Kidney capillary endothelial cell (primary cell): Measurements from ENCODE around the gene ASB4.
"Not testable (repeated sequence)": the region's sequence is repeated elsewhere in the genome, so short reads cannot be mapped to it uniquely, and the experiment has no call there.

Source experiments
- DNase-seq: peaks from one replicate; pipeline ENCODE4 v3.0.0-alpha.2; 2018; ENCODE audit warnings: low spot score

The ASB4 gene

DNA sequence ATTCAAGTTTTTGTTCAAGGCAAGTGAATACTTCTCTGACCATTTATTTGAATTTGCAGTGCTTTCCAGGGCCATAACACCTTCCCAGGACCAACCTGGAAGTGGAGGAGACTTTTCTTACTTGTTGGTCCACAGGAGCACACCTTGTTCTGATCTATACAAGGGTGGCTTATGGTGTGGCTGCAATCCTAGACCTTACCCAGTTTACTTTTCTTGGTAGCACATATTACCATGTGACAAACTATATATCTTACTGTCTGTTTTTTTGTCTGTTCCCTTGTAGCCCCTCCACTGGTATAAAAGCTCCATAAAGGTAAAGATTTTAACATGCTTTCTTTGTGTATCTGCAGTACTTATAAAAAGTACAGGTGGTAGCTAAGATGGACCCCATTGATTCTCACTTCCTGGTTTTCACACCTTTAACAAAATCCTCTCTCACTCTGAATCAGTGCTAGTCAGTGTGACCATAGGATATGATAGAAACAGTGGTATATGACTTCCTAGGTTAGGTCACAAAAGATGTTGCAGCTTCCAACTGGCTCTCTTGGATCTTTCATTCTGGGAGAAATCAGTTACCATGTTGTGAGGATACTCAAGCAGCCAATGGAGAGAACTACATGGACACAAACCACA, 5.6 kb upstream of the ASB4 start:
- no peak for DNase-seq

DNA sequence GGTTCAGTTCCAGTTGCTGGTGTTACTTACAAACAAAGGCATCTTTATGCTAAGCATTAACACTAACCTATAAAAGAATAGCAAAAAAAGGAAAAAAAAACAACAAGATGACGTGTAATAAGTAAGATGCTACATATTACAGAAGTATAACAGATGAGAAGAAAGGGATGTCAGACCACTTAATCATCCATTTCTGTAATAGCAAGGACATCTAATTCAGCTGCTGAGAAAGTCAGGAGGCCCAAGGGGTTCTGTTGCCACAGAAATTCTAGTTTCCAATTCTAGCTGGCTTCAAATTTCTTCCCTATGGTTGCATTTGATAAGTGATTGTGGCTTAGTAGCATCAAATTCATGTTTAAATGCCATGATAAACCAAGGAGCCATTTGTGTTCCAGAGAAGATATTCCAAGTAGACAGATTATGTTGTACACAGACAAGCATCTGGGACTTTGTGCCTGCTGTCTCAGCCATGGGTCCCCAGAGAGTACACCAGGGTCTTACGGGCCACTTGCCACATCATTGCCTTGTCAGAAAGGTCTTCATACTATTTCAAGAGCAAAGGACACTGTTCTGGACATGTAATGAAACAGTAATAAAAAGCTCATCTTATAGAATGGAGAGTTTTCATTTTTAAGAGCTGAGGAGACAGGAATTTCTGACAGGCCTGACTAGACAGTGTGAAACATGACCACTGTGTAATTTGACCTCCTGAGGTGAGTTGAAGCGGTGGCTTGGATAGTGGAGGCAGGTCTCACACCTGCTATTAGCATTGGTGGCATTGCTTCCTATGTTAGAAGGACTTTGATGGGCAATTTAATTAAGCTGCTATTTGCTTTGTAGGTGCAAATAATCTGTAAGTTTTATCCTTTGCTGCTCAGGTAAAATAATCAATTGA, 4.2 kb upstream of the ASB4 start:
- DNase-seq: no peak

DNA sequence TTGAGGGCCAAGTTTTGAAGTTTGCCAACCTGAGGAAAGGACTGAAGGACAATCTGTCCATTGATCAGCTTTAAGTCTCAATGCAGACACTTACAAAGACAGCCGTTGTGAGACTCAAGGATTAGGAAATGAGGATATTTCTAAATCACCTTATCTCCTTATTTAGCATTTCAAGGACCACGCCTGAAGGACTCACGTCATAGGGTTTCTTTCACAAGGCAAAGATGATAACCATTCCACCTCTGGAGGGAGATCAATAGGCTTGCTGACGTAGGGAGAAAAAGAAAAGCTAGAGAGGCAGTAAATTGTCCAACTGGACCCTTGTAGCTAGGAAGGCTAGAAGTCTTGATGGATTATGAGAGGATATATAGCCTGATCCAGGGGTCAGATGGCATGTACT, 3.3 kb upstream of the ASB4 start:
- DNase-seq: no peak

DNA sequence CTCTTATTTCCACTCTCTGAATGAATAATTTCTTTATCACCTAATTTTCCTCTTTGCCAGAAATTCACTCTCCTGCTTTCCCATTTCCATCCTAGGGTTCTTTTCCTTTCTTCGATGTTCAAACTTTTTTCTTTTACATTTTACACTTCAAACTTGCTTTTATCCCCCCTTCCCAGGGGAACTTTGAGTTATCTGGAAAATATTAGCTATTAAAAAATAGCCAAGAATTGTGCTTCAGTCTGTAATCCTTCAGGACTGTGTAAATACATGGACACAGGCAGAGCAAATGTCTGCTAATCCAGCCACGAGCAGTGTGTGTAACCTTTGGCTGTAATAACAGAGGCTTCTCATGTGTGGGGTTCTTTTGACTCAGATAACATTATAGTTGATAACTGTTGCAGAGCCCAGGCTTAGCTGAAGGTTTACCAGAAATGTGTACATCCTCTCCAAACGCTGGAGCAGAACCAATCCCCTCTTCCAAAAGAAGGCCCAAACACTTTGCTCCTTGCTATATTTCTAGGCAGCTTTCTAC, 4.6 kb downstream of the ASB4 start:
- DNase-seq: no peak

DNA sequence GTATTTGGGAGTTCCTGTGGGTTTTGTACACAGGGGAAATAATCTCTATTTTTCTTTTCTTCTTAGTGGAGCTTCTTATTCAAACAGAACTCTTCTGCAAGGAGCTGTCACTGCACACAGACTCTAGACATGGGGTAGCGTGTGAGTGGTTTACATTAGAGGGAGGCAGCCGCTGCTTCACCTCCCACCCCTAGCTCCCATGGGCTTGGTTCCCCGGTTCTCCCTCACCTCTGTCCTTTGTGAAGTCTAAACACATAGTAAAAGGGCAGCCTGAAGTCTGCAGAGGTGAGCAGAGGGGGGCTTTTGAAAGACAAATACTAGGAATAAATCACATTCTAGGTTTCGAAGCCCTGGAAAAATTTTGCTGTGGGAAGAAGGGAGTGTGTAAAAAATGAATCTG, 5.5 kb downstream of the ASB4 start:
- no peak for DNase-seq

DNA sequence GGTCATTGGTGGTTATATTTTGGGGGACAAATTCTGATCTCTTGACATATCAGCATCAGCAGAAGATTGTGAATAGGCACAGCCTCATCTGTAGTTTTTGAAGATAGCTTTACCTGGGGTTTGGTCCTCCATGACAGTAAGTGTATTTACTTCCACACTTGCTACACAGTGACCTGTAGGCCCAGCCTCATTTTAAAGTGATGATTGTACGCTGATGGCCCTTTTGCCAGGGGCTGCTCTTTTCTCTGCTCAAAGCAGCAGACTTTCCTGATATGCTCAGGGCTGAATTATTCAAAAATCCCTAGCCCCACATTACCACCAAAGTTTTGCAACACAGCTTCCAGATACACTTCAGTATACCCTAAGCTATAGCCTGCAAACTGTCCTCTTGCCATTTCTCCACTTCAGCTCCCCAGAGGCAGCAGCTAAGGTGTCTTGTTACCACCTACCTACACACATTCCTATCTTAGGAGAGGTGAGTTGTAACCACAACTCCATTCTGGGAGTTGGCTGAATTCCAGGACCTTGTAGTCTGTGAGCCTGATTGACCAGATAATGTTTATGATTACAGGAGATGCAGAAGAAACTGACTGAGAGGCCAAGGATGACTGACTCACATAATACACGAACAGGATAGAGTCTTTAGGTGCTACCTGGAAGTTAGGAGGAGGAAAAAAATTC, 6.0 kb downstream of the ASB4 start:
- DNase-seq: no peak

DNA sequence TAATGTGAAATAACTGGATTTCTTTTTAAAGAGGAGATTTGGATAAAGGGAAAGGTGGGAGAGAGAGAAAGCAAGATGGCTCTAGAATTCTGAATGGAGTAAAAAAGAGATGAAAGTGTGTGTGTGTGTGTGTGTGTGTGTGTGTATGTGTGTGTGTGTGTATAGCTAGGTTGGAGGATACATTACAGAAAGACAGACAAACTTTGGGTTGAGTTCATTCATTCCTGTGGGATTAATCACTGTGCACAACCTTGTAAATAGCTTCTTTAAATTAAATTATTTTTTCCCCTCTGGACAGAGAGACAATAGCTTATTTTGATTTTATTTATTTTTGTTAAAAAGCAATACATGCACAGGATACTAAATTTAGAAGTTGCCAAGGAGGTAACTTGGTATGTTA, 7.5 kb downstream of the ASB4 start:
- no peak for DNase-seq

DNA sequence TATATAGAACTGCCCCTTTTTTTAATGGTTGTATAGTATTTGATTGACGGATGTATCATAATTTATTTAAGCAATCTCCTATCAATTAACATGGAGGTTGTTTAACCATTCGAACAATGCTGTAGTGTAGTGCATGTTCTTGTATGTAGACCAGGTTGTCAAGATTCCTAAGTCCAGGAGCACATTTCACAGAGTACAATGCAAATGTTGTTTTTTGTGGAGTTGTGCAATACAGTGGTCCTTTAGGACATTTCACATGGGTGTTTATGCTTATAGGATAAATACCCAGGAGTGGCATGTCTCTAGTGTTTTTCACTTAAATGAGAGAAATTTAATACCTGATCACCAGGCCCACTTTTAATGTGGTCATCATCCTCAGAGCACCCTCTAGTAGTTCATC, 8.1 kb downstream of the ASB4 start:
- no peak for DNase-seq

DNA sequence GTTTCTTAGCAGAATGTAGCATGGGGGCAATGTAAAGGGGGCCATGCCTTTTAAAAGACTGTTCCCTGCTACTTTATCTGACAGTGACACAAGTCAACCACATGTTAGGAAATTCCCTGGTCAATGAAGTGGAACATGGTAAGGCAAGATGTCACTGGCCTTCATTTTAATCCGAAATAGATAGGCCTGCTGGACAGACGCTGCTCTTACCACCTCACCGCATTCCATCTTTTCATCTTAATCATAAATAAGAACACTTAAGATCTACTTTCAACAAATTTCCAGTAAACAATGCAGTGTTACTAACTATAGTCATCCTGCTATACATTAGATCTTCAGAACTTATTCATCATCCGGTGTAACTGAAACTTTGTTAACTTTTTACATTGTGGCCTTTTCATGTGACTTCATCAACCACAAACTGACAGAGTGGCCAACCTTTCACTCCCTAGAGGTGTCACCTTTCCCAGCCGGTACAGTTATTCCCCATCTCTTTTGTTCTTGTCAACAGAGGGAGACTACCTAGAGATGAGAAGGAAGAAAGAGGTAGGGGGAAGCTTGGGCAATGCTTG, 15.6 kb downstream of the ASB4 start:
- DNase-seq: no peak

DNA sequence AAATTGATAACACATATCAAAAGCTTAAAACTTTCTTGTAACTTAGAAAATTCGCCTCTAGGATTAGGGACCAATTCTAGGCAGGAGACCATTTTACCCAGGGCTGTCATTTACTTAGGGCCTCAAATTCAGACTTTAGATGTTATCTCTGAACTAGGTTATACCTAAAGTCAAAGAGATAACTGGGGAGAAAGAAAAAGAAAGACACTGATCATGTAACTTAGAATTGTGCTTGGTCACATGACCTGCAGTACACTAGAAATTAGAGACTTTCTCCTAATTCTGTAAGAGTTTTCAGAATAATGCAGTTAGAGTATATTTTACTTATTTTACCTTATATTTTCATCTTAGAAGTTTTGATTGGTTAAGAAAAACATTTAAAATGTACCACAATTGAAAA, 16.7 kb downstream of the ASB4 start:
- DNase-seq: no peak

DNA sequence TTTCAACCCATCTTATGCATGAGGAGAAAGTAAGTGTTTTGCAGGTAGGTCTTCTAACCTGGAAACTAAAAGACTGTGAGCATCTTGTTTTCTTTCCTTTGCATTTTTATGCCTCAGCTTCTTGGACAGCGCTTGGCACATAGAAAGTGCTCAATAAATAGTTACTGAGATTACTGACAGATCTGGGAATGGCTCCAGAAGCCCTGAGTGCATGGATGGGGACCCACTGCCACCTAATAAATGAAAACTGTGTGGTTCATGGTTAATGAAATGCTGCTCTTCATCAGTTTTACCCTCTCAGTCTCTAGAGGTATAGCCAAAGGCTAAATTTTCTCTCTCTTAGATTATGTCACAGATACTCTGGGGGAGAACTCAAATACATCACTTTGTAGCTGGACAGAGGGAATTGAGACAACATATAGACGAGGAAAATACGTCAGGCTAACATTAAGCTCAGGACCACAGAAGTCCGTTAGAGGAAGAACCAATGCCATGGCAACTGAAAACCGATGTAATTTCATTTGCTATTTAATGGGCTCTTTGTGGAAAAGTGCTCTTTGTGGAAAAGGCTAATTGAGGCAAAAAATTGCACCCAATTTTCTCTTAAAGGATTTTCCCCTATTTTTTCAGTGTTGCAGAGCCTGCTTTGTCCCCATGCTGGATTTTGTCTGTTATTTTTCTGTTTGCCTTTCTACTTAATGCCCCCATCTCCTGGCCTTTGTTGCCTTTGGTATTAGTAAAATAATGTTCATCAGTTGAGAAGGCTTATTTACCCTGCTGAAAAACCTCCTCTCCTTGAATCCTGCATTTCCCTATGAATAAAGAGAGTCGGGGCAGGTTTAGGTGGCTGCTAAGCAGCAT, 17.8 kb downstream of the ASB4 start:
- no peak for DNase-seq

DNA sequence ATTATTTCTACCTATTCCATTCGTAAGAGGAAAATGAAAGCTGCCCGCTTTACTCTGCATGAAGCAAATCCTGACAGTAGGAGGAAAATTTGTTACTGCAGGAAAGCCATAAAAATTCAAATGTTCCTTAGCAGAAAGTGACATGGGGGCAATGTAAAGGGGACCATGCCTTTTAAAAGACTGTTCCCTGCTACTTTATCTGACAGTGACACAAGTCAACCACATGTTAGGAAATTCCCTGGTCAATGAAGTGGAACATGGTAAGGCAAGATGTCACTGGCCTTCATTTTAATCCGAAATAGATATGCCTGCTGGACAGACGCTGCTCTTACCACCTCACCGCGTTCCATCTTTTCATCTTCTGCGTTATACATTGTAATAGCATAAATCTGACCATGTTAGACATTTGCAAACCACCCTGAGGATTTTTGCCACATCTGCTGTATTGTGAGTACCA, 18.4 kb downstream of the ASB4 start:
- DNase-seq: not testable (repeated sequence)

DNA sequence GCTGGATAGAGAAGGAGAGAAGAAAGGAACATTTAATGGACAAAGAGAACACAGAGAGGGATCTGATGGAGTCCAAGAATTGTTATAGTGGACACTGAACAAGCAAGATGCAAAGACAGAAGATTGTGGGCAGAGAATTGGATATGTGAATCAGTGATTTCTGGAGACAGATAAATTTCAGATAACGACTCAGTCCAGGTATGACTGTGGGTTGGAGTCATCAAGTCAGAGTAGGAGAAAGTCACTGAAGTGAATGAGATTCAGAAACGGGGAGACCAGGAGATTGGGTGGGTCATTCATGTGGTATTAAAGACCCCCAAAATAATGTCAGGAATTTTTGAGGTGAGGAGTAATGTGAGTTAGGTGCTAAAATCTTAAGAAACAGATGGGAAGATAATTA, 23.0 kb downstream of the ASB4 start:
- no peak for DNase-seq

DNA sequence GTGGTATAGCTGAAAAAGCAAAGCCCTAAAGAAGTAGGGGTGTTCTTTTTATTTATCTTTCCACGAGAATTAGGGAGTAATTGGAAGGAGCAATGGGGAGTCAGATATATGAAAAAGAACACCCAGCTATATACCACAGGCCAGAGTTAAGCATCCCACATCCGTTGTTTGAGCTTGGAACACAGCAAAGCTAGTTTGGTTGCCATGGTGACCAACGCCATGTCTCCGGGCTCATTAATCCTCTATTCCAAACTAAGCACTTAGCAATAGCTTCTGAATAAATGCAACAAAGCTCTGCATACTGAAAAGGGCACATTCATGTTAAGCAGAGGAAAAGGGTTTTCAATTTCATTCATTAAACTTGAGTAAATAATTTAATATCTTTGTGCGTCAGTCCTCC, 23.5 kb downstream of the ASB4 start:
- DNase-seq: peak; percentile 22

DNA sequence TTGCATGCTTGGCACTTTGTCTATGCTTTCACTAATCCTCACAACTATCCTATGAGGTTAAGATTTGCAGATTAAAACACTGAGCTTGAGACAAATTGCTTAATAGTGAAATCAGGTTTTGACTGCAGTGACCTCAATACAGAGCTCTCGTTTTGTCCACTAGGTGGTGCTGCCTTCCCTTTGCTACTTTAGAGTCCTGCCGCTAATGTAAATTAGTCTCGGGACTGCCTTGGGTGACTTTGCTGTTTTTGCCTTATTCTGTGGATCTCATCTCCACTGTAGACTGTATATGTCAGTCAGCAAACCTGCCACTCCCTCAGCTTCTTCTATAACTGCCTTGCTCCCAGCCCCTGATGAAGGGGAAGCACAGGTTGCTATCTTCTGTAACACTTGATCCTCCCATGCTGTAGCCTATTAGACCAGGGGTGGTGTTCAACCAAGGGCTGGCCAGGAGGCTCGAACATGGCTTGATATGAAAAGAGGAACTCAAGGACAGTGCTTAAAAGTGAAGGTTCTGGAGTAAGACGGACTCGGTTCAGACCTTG, 26.0 kb downstream of the ASB4 start:
- DNase-seq: peak; percentile 59

DNA sequence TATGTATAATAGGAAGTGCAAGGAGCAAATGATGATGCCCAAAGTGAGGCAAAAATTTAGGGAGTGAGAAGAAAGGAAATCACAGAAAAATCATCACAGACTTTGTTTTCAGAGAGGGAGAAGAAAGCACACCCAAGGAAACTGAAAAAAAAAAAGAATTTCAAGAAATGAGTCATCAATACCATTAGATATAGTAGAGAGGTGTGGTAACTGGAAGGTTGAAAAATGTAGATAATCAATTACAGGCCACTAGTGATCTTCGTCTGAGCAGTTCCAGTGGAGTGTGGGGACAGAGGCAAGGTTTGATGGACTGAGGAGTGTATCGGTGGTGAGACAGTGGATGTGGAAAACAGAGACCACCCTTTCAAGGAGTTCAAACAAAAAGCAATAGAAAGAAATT, 31.7 kb downstream of the ASB4 start:
- no peak for DNase-seq

DNA sequence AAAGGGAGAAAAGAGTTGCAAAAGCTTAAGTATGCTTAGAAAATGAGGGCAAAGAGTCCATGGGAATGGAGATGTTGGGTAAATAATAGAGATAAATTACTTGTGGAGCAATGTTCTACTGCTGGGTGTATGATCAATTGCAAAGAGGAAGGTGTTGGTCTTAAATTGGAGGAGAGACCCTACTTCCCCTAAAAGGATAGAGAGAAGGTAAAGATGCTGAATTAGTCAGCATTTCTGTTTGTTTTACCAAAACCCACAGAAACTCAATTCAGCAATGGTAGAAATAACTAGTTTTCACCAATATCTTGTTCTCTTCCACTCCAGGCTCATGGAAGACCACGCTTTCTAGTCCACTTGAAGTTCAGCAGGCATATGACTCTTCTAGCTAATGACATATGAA, 32.1 kb downstream of the ASB4 start:
- DNase-seq: no peak

DNA sequence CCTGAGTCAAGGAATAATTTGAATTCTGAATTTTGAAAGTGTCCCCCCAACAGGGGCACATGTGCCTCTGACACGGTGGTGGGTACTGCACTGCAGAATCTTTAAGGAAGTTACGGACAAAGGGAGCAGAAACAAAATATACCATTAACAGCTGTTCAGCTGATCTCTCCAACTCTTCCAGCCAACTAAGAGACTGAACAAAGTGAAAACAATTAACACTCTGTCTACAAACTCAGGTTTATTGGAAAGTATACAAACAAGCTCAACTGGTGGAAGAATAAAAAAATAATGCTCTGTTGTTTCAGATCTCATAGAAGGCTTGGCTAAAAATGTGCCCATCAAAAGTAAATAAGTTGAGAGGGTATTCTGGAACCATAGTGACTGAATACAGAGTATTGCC, 34.4 kb downstream of the ASB4 start:
- no peak for DNase-seq

DNA sequence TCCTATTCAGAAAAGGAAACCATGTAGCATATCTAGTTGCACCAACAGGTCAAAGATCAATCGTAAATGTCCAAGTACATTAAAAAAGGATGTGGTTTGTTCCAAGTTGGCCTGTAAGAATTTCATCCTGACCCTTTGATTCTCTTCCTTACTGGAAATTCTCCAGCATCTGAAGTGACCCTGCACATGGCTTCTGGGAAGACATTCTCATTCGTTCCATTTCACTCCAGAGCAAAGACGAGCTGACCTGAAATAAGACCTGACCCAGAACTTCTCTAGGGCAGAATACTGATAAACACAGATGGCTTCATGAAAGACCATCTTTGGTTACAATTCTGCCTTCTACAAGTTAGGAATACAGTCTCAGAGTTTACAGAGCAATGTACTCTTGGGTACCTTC, 39.8 kb downstream of the ASB4 start:
- DNase-seq: no peak

DNA sequence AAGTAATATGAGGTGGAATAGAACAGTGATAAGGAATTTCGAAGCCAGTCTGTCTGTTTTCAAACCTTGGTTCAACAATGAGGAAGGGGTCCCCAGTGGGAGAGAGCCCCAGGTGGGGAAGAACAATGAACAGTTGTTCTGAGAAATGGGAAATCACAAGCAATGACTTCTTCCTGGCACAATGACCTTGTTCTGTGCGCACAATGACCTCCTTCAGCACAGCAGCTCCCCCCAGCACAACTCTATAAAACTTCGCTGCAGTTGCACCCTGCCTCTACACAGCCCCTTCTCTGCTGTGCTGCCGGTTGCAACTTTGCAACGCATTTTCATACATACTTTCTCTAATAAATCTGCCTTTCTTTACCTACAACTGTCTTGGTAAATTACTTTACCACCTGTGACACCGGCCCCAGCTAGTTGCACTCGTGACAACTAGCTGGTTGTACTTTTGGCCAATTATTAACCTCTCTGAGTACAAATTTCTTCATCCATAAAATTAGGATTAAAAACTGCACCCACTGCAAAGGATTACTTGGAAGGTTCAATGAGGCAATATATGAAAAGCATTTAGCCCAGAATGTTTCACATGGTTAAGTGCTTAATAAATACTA, 40.5 kb downstream of the ASB4 start:
- no peak for DNase-seq
